Pancreas (tissue), 10 donors: ENCODE results near the gene DDO. TPM values are rescaled to one million over a fixed set of nuclear protein-coding genes. Genes with fewer than 3 reads are reported as not detected.
A peak's percentile ranks its signal among the peaks of the same experiment; 100 is the strongest.

ENCODE experiments used
- ATAC-seq, 4 donors: fragments of 200-7000 bp; cut with Tn5 transposase; one replicate each; pipeline versions ENCODE4 v1.8.0 to v1.9.1; 2020; ENCODE audit warnings: mild to moderate bottlenecking in 4 of 4, moderate library complexity in 4 of 4
- DNase-seq, 6 donors: peaks; one replicate each; pipeline ENCODE4 v3.0.0-alpha.2; 2020
- FAIRE-seq: peaks from 2 replicates; lab custom pipeline; 2012; peaks lifted over from hg19 to GRCh38; lab: Jason Lieb, UNC
- H3K27ac ChIP-seq, 4 donors: fragments of 200-600 bp; sonication (generic); 1 replicate in 3 of 4; 2 replicates in 1 of 4; pipeline versions ENCODE4 v1.5.0 to v1.8.0; 2020
- H3K27me3 ChIP-seq, 4 donors: fragments of 200-600 bp; one replicate each; pipeline ENCODE4 v1.8.0; 2021
- H3K36me3 ChIP-seq, 3 donors: fragments of 200-600 bp; sonication (generic) in 1 of 3; one replicate each; pipeline versions ENCODE4 v1.5.0 to v1.8.0; 2020 to 2021
- H3K4me1 ChIP-seq, 3 donors: fragments of 200-600 bp; one replicate each; pipeline ENCODE4 v1.8.0; 2021
- H3K4me3 ChIP-seq, 4 donors: fragments of 200-600 bp; sonication (generic) in 2 of 4; one replicate each; pipeline versions ENCODE4 v1.5.0 to v1.8.0; 2020 to 2021
- H3K9me3 ChIP-seq, 4 donors: fragments of 200-600 bp; one replicate each; pipeline ENCODE4 v1.8.0; 2021
- CTCF ChIP-seq, 4 donors: fragments of 200-600 bp; sonication (generic) in 3 of 4; IDR thresholded peaks; one replicate each; pipeline versions ENCODE4 v1.5.0 to v1.8.0; 2021; ENCODE audit warnings: antibody characterized with exemption in 4 of 4
- WGBS, 2 donors: extraction: QIAGEN DNeasy Blood & Tissue Kit; methylation state at CpG; one replicate each; pipeline ENCODE4 v1.1.7; 2013; 5-methylcytosine and 5-hydroxymethylcytosine counted together
- intact Hi-C, 3 donors: fragments of 100-400 bp; cut with DNase I; formaldehyde crosslinking; loops; one replicate each; pipeline versions ENCODE4 v1.11.1 to v1.14.2; 2022
- polyA plus RNA-seq, 2 donors: library from polyadenylated mRNA; stranded (reverse); fragments of 200-250 nt; gene quantifications; one replicate each; pipeline ENCODE4 v1.2.3, GENCODE V29; 2013
- total RNA-seq, 6 donors: library from RNA; stranded (reverse); fragmentation: NEBNext Ultra II Directional in 4 of 6; extraction: Animal tissue kit (Norgen Biotek cat#: 25700) in 4 of 6; gene quantifications; one replicate each; pipeline versions ENCODE4 v1.2.1 to v1.2.4, GENCODE V29; 2021 to 2023
- donor health status: healthy with polysubstance abuse.
- donor health status: DM: no; HTN: no; CAD: no; lungs with moderate emphysema.
- donor health status: DM: no; HTN: no; CAD: no.
- donor health status: control.
- donor health status: control.
- donor health status: Bipolar disorder and iron deficiency.
- donor health status: DM: yes; HTN: yes; CAD: no.
- donor health status: DM: no; HTN: no; CAD: no.
- donor health status: DM: no; HTN: no; CAD: no.
- donor health status: DM: yes; HTN: yes; CAD: no.

The DDO gene
- total and polyA plus RNA-seq, 8 donors, result 1.0 to 3.8 (median 1.4) TPM

- H3K4me3 ChIP-seq, result no peak overlapping the region
- no peaks in the 10 kb centered on the region for H3K27me3 ChIP-seq
- no peaks in the 10 kb centered on the region for H3K4me1 ChIP-seq
- no peaks in the 10 kb centered on the region for H3K9me3 ChIP-seq
- H3K27ac ChIP-seq, result no peak overlapping the region
- no peak for ATAC-seq
- no peak for FAIRE-seq
- intact Hi-C loops, result no loop called here
- DNase-seq, result no peak
- TF ChIP-seq CTCF (IDR thresholded peaks at IDR 0.05), result no peak
- 45 to 46% methylated on average over 5 of the region's 5 CpGs for WGBS, 2 donors
- H3K36me3 ChIP-seq, result no peaks in the 10 kb centered on the region
These were observed 10.4 kb upstream of the DDO start for GRCh38 chr6:110425816-110426215.

- TF ChIP-seq CTCF (IDR thresholded peaks at IDR 0.05), result no peak
- FAIRE-seq (no peak), ATAC-seq (no peak), DNase-seq (no peak)
- intact Hi-C loops, result no loop called here
- Histone ChIP-seq H3K27ac (no peak overlapping the region), H3K4me1 (no peaks in the 10 kb centered on the region), H3K36me3 (no peaks in the 10 kb centered on the region), H3K9me3 (no peaks in the 10 kb centered on the region), H3K27me3 (no peaks in the 10 kb centered on the region), H3K4me3 (no peak overlapping the region)
These were observed 7.1 kb upstream of the DDO start for GRCh38 chr6:110422444-110422822.

- no peak for TF ChIP-seq CTCF (IDR thresholded peaks at IDR 0.05)
- Histone ChIP-seq H3K27me3 (no peaks in the 10 kb centered on the region), H3K4me3 (no peak overlapping the region), H3K36me3 (no peaks in the 10 kb centered on the region), H3K4me1 (no peaks in the 10 kb centered on the region), H3K27ac (no peak overlapping the region), H3K9me3 (no peaks in the 10 kb centered on the region)
- no peak for FAIRE-seq
- no peak for DNase-seq
- intact Hi-C loops, result no loop called here
- peak in 1 of 4 donors; percentile 45 for ATAC-seq
- WGBS, 2 donors, result 67 to 76% methylated on average over 4 of the region's 4 CpGs
These were observed 6.5 kb upstream of the DDO start for GRCh38 chr6:110421749-110422443.

GRCh38 chr6:110419028-110419739 lies 3.8 kb upstream of the DDO start:
- no peak for TF ChIP-seq CTCF (IDR thresholded peaks at IDR 0.05)
- no peak overlapping the region for H3K27ac ChIP-seq
- FAIRE-seq, result no peak
- H3K4me3 ChIP-seq, result no peak overlapping the region
- ATAC-seq, result no peak
- H3K27me3 ChIP-seq, result no peaks in the 10 kb centered on the region
- intact Hi-C loops, result no loop called here
- H3K36me3 ChIP-seq, result no peaks in the 10 kb centered on the region
- 59 to 63% methylated on average over 6 of the region's 6 CpGs for WGBS, 2 donors
- DNase-seq, result no peak
- no peaks in the 10 kb centered on the region for H3K9me3 ChIP-seq
- H3K4me1 ChIP-seq, result peaks cover 0 to 14% (median 9%) of the 10 kb centered on the region in 3 donors

- Histone ChIP-seq H3K27ac (no peak overlapping the region), H3K36me3 (no peaks in the 10 kb centered on the region), H3K9me3 (no peaks in the 10 kb centered on the region), H3K4me1 (peaks cover 0 to 14% (median 9%) of the 10 kb centered on the region in 3 donors), H3K4me3 (no peak overlapping the region), H3K27me3 (no peaks in the 10 kb centered on the region)
- no peak for TF ChIP-seq CTCF (IDR thresholded peaks at IDR 0.05)
- ATAC-seq (no peak), DNase-seq (no peak), FAIRE-seq (no peak)
- intact Hi-C loops, result no loop called here
- 80 to 90% methylated on average over 3 of the region's 3 CpGs for WGBS, 2 donors
These were observed 3.2 kb upstream of the DDO start for GRCh38 chr6:110418594-110418993.
